ENCODE results near the gene SYPL1.

DNA sequence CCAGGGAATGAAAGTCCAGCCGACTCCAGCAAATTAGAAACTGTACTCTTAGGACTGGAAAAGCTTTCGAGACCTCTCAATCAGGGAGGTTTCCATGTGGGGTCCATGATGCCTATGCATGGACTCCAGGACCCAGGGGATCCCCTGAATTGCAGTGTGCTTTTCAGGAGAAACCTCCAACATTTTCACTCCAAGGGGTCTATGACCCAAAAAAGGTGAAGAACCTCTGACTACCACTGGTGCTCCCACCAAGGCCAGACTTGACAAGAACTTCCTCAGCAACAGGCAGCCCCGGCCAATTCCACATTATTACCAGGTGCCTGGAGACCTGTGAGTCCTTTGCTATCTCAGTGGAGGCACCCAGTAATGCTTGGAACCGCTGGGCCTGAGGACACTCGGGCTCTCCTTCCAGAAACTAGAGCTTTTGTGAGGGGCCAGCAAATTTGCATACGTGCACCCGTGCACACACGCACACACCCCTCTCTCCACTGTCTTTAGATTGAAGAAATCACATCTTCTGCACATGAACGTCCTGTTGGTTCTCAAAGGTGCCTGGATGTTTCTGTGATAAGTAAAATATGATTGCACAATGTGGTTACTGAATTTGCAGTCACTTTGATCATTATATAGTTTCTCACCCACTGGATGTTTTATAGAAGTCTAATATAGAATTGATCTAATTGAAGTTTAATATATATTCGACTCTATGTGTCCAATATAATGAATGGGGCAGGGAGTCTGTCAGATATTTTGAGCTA is 54.7 kb downstream of the SYPL1 start:
- TF ChIP-seq, protein P1, sequence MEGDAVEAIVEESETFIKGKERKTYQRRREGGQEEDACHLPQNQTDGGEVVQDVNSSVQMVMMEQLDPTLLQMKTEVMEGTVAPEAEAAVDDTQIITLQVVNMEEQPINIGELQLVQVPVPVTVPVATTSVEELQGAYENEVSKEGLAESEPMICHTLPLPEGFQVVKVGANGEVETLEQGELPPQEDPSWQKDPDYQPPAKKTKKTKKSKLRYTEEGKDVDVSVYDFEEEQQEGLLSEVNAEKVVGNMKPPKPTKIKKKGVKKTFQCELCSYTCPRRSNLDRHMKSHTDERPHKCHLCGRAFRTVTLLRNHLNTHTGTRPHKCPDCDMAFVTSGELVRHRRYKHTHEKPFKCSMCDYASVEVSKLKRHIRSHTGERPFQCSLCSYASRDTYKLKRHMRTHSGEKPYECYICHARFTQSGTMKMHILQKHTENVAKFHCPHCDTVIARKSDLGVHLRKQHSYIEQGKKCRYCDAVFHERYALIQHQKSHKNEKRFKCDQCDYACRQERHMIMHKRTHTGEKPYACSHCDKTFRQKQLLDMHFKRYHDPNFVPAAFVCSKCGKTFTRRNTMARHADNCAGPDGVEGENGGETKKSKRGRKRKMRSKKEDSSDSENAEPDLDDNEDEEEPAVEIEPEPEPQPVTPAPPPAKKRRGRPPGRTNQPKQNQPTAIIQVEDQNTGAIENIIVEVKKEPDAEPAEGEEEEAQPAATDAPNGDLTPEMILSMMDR (IDR thresholded peaks at IDR 0.05; ENCODE audit: insufficient read depth, low read length), result no peak
- TF ChIP-seq POLR2AphosphoS5 (IDR thresholded peaks at IDR 0.05; ENCODE audit: low read depth) (no peak), GABPA (IDR thresholded peaks at IDR 0.05; ENCODE audit: low read depth) (no peak)

All from HL-60 (cell line).